Right lobe of liver (tissue), 6 donors: ENCODE measurements around the gene HLA-DMA. TPM values are rescaled to one million over a fixed set of nuclear protein-coding genes. Genes with fewer than 3 reads are reported as not detected.
A peak's percentile ranks its signal among the peaks of the same experiment; 100 is the strongest.

Experiments used
- ATAC-seq, 4 donors: fragments of 200-7000 bp; cut with Tn5 transposase; one replicate each; pipeline ENCODE4 v1.9.1; 2020; ENCODE audit warnings: mild to moderate bottlenecking in 4 of 4, moderate library complexity in 4 of 4
- DNase-seq, 3 donors: peaks; one replicate each; pipeline ENCODE4 v3.0.0-alpha.2; 2020
- H3K27ac ChIP-seq, 3 donors: fragments of 200-600 bp; one replicate each; pipeline ENCODE4 v1.8.0; 2022
- H3K27me3 ChIP-seq, 2 donors: fragments of 200-600 bp; one replicate each; pipeline ENCODE4 v1.8.0; 2022
- H3K36me3 ChIP-seq, 4 donors: fragments of 200-600 bp; sonication (generic) in 1 of 4; one replicate each; pipeline versions ENCODE4 v1.5.1 to v1.8.0; 2017 to 2022; ENCODE audit warnings: control low read depth in 1 of 4
- H3K4me1 ChIP-seq, 4 donors: fragments of 200-600 bp; sonication (generic) in 1 of 4; one replicate each; pipeline versions ENCODE4 v1.5.1 to v1.8.0; 2017 to 2022; ENCODE audit warnings: control low read depth in 1 of 4
- H3K4me3 ChIP-seq, 3 donors: fragments of 200-600 bp; one replicate each; pipeline ENCODE4 v1.8.0; 2022
- H3K9me3 ChIP-seq, 4 donors: fragments of 200-600 bp; sonication (generic) in 1 of 4; one replicate each; pipeline versions ENCODE4 v1.5.1 to v1.8.0; 2017 to 2022; ENCODE audit warnings: control low read depth in 1 of 4
- POLR2A ChIP-seq: fragments of 450-650 bp; IDR thresholded peaks from one replicate; pipeline ENCODE4 v1.6.1; 2017; ENCODE audit warnings: antibody characterized with exemption, mild to moderate bottlenecking
- WGBS: methylation state at CpG from one replicate; pipeline ENCODE4 v1.1.6; 2018; ENCODE audit warnings: low coverage, low lambda C conversion rate; ENCODE audit not compliant: insufficient coverage; ENCODE audit errors: missing lambda C conversion rate; 5-methylcytosine and 5-hydroxymethylcytosine counted together
- intact Hi-C, 2 donors: fragments of 100-400 bp; cut with DNase I; formaldehyde crosslinking; loops; one replicate each; pipeline versions ENCODE4 v1.11.2 to v1.14.1; 2022
- total RNA-seq, 6 experiments: library from RNA; depleted of rRNA in 2 of 6; stranded (reverse); fragments of >200 nt in 2 of 6; fragmentation: NEBNext Ultra II Directional in 3 of 6; extraction: Animal tissue kit (Norgen Biotek cat#: 25700) in 3 of 6; gene quantifications; one replicate each; pipeline versions ENCODE4 v1.1.0 to v1.2.4, GENCODE V29; 2016 to 2023
- TF ChIP-seq, protein P1 (sequence below), 4 donors: fragments of 200-600 bp in 3 of 4; fragments of 450-650 bp in 1 of 4; IDR thresholded peaks; one replicate each; pipeline versions ENCODE4 v1.5.1 to v1.8.0; 2016 to 2022; ENCODE audit warnings: antibody characterized with exemption in 4 of 4, mild to moderate bottlenecking in 2 of 4
- donor health status: DM: no; HTN: yes; CAD: no.
- donor health status: DM: no; HTN: no; CAD: no.
- donor health status: DM: no; HTN: no; CAD: no.
- donor health status: DM: no; HTN: yes; CAD: no.
- donor health status: DM: no; HTN: yes; CAD: no.

The HLA-DMA gene
- total RNA-seq, 6 experiments from 2014 or later, result 6.9 to 26.2 (median 10.7) TPM

DNA sequence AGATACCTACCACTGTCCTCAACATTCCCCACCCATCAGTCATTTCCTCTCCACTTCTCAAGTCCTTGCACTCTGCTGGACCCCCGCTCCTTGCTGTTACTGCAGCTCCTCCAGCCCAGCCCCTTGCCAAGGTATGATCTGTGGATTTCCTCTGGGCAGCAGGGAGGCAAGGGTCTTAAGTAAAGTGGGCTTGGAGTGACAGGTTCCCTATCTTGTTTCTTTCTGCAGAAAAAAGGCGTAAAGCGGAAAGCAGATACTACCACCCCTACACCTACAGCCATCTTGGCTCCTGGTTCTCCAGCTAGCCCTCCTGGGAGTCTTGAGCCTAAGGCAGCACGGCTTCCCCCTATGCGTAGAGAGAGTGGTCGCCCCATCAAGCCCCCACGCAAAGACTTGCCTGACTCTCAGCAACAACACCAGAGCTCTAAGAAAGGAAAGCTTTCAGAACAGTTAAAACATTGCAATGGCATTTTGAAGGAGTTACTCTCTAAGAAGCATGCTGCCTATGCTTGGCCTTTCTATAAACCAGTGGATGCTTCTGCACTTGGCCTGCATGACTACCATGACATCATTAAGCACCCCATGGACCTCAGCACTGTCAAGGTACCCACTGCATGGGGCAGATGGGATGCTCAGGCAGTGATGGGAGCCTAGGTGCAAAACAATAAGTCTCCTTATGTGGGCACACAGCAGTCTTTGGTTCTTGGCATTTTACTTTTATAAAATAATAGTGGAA lies 23.6 kb upstream of the HLA-DMA start:
- peaks cover 44 to 78% (median 69%) of the 10 kb centered on the region in 4 donors for H3K36me3 ChIP-seq
- no peaks in the 10 kb centered on the region for H3K9me3 ChIP-seq
- ATAC-seq (no peak), DNase-seq (no peak)
- no peaks in the 10 kb centered on the region for H3K27me3 ChIP-seq
- WGBS, result 55% methylated on average over 5 of the region's 7 CpGs
- peak overlapping the region in 2 of 3 donors; percentile 14 to 97 for H3K4me3 ChIP-seq
- no peak overlapping the region for H3K27ac ChIP-seq
- peaks cover 0 to 59% (median 23%) of the 10 kb centered on the region in 4 donors for H3K4me1 ChIP-seq
- TF ChIP-seq, protein P1, sequence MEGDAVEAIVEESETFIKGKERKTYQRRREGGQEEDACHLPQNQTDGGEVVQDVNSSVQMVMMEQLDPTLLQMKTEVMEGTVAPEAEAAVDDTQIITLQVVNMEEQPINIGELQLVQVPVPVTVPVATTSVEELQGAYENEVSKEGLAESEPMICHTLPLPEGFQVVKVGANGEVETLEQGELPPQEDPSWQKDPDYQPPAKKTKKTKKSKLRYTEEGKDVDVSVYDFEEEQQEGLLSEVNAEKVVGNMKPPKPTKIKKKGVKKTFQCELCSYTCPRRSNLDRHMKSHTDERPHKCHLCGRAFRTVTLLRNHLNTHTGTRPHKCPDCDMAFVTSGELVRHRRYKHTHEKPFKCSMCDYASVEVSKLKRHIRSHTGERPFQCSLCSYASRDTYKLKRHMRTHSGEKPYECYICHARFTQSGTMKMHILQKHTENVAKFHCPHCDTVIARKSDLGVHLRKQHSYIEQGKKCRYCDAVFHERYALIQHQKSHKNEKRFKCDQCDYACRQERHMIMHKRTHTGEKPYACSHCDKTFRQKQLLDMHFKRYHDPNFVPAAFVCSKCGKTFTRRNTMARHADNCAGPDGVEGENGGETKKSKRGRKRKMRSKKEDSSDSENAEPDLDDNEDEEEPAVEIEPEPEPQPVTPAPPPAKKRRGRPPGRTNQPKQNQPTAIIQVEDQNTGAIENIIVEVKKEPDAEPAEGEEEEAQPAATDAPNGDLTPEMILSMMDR (IDR thresholded peaks at IDR 0.05), result no peak
- TF ChIP-seq POLR2A, result no peak
- intact Hi-C loops, result no loop called here

DNA sequence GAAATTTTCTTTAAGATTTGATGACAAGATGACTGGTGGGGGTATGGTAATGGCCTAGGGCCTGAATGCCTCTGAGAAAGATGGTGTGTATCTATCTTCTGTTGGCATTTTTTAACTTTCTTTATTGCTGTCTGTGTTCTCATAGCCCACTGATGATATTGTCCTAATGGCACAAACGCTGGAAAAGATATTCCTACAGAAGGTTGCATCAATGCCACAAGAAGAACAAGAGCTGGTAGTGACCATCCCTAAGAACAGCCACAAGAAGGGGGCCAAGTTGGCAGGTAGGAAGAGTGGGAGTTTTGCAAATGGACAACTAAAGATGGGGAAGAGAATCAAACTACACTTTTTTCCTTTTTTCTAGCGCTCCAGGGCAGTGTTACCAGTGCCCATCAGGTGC lies 23.0 kb upstream of the HLA-DMA start:
- H3K4me3 ChIP-seq, result peak overlapping the region in 2 of 3 donors; percentile 14 to 97
- DNase-seq (no peak), ATAC-seq (no peak)
- TF ChIP-seq, protein P1 (IDR thresholded peaks at IDR 0.05), result no peak
- TF ChIP-seq POLR2A, result no peak
- H3K9me3 ChIP-seq, result no peaks in the 10 kb centered on the region
- H3K27me3 ChIP-seq, result no peaks in the 10 kb centered on the region
- intact Hi-C loops, result no loop called here
- H3K27ac ChIP-seq, result no peak overlapping the region
- H3K36me3 ChIP-seq, result peaks cover 37 to 72% (median 65%) of the 10 kb centered on the region in 4 donors
- 28% methylated on average over 2 of the region's 2 CpGs for WGBS
- peaks cover 0 to 53% (median 22%) of the 10 kb centered on the region in 4 donors for H3K4me1 ChIP-seq

DNA sequence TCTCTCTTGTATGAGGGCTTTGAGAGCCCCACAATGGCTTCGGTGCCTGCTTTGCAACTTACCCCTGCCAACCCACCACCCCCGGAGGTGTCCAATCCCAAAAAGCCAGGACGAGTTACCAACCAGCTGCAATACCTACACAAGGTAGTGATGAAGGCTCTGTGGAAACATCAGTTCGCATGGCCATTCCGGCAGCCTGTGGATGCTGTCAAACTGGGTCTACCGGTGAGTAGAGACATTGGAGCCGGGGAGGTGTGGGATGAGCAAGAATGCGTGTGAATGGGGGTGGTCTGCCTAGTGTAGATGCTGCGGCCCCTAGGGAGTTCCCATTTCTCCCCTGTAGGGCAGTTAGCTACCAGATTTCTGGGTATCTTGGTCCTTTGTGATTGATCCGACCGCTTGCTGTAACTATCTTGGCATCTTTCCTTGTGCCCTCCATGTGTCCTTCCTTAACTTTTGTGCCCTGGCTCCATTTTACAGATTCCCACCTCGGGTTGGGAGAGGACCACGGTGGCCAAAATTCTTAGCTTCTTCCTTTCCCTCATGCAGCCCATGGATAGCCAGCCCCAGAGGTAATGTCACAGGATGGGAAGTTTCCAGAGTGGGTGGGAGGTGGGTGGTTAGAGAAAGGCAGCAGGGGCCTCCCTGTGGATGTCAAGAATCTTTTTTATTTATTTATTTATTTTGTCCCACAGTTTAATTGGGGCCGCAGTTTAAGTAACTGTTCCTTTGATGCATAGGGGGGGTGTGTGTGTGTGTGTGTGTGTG lies 21.8 kb upstream of the HLA-DMA start:
- no peak for ATAC-seq
- intact Hi-C loops, result no loop called here
- WGBS, result 6% methylated on average over 5 of the region's 14 CpGs
- peak overlapping the region in 1 of 3 donors; percentile 81 for H3K27ac ChIP-seq
- no peaks in the 10 kb centered on the region for H3K27me3 ChIP-seq
- DNase-seq, result no peak
- H3K9me3 ChIP-seq, result no peaks in the 10 kb centered on the region
- peak overlapping the region; percentile 90 to 97 (median 95) for H3K4me3 ChIP-seq
- H3K36me3 ChIP-seq, result peaks cover 28 to 60% (median 54%) of the 10 kb centered on the region in 4 donors
- H3K4me1 ChIP-seq, result peaks cover 0 to 41% (median 20%) of the 10 kb centered on the region in 4 donors
- TF ChIP-seq, protein P1 (IDR thresholded peaks at IDR 0.05), result no peak
- no peak for TF ChIP-seq POLR2A

DNA sequence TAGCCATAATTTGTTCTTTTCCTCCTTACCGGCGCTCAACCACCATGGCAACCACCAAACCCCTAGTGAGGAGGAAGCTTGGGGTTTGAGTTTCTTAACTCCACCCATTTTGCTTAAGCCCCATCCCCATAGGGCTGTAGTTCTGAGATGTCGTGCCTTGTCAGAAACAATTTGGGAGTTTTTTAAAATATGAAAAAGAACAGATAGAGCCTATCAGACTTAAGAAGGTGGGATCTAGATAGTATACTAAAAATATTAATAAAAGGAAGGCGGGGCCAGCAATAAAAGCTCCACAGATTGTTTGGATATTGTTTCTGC lies 21.1 kb upstream of the HLA-DMA start:
- WGBS, result 1% methylated on average over 4 of the region's 4 CpGs
- Histone ChIP-seq H3K27ac (peak overlapping the region in 1 of 3 donors; percentile 81), H3K36me3 (peaks cover 21 to 53% (median 47%) of the 10 kb centered on the region in 4 donors), H3K9me3 (no peaks in the 10 kb centered on the region), H3K4me1 (peaks cover 0 to 40% (median 19%) of the 10 kb centered on the region in 4 donors), H3K27me3 (no peaks in the 10 kb centered on the region), H3K4me3 (peak overlapping the region; percentile 90 to 97 (median 95))
- TF ChIP-seq, protein P1 (IDR thresholded peaks at IDR 0.05), result no peak
- TF ChIP-seq POLR2A, result no peak
- ATAC-seq (no peak), DNase-seq (no peak)
- intact Hi-C loops, result no loop called here
